Effector CD8-positive, alpha-beta T cell (primary cell): ENCODE results near the gene CTSE.

Experiments used
- DNase-seq: peaks from one replicate; lab custom pipeline; 2025; lab: John Stamatoyannopoulos, UW

Gene CTSE

GRCh38 chr1:206049919-206050600 lies 26.4 kb upstream of the CTSE start:
- no peak for DNase-seq

- DNase-seq, result no peak
Measured at GRCh38 chr1:206049293-206049692, 25.6 kb upstream of the CTSE start.

DNA sequence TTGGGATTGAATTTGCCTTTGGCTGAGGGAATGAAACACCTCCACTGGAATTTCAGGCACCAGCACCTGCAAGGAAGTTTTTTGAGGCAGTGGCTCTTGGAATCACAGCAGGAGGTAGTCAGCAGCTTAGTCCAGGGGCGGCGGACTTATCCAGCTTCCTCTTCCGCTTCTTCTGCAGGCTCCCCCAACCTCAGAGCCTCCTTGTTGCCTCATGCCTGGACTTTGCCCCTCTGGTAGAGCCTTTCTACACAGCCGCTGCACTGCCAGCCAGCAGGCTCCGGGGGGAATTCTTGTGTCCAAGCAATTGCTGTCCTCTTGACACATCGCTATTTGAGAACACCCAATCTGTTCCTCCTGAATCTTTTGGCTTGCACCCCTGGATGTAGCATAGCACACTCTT lies 24.9 kb upstream of the CTSE start:
- no peak for DNase-seq

DNA sequence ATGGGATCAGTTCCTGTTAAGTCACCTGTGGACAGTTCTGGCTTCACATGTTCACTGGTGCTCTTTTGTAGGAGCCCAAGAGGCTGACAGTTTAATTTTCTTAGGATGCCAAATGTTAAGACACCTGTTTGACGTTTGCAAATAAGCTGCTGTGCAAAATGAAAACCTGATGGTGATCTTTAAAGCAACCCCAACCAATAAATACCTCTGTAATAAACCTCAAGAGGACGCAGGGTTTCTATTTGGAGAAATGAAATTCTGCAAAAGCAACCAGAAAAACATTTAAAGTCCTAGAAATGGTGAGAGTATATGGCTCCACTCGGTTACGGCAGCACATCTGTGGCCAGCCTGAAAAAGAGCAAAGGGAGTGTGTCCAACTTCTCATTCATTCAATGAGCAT lies 23.6 kb upstream of the CTSE start:
- DNase-seq, result no peak

- no peak for DNase-seq
Measured at GRCh38 chr1:206041640-206042039, 17.9 kb upstream of the CTSE start.

GRCh38 chr1:206040328-206040727 lies 16.6 kb upstream of the CTSE start:
- DNase-seq, result no peak

DNA sequence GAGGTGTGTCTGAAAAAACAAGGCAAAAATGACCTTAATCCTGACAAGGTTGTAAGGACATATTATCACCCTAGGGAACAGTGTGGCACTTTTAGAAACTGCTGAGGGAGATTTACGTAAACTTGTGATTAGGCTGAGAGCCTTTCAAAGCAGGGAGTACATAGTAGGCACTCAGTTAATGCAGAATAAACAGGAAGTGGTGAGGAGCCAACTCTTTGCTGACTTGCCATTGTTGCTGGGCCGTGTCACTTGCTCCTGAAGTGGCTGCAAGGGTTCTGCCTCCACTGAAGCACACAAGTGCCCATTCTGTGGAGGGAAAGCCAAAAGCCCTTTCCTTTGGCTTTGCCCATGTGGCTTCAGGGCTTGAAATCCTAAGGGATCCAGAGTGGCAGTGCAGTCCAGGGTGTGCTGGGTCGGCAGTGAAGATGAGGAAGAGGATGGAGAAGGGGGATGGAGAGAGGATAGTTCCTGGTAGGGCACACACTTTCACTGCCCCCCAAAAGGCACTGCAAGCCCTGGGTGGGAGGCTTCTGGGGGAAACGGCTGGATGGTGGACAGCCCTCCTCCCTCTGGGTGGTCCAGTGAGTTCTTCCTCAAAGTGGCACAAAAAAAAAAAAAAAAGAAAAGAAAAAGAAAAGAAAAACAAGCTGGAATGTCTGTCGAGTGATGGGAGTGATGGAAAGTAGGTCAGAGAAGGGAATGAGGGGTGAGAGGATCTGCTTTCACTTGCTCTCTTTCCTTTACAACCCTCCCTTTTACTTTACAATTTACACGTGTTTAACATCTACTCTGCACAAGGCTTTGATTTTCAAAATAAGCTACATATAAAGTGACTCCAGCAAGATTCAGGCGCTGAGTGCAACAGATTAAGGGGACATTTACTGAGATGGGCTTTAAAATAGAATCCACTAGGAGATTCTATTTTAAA lies 15.6 kb upstream of the CTSE start:
- DNase-seq, result no peak

GRCh38 chr1:206037581-206037980 lies 13.9 kb upstream of the CTSE start:
- no peak for DNase-seq

DNA sequence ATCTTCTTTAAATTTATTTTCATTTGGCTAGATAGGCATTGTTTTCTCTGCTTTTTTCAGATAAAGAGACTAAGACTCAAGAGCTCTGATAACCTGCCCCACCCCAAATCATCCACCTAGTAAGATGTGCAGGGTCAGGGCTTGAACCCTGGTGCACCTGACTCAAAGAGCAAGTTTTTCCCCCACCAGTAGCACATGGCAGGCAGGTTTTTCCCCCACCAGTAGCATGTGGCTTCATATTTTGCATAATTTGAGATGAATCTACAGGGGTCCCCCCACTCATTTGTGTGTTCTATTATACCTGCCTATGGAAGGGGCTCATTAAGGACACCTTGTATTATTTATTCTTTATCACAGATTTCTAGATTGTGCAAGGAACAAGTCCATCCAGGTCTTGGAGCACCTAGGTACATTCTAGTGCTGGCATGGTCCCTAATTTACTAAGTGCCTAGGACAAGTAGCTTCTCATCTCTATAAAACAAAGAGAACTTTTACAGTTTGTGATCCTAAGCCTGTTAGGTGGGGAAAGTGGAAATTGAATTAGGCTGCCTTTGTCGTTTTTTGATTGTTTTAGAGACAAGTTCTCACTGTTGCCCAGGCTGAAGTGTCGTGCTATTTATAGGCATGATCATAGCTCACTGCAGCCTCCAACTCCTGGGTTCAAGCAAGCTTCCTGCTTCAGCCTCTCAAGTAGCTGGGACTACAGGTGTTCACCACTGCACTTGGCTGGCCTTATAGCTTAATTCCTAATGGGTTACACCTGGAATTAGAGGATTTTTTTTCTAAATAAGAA lies 13.2 kb upstream of the CTSE start:
- DNase-seq, result no peak

- no peak for DNase-seq
Measured at GRCh38 chr1:206035027-206035426, 11.3 kb upstream of the CTSE start.

- no peak for DNase-seq
Measured at GRCh38 chr1:206032380-206033140, 8.9 kb upstream of the CTSE start.

DNA sequence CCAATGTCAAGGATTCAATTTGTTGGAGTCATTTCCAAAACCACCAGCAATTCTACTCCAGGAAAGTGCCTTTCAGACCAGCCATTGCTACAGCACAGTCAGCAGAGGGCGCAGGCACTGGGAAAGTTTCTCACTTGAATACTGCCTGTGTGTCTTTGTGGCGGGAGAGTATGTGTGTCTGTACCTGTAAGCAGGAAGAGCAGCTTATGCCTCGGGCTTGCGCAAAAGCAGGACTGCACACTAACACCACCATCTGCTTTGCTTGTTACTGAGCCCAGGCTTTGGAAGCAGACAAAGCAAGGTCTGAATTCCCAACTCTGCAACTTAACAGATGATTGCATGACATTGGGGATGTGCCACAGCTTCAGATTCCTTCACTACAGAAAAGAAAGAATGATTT lies 7.0 kb upstream of the CTSE start:
- peak; percentile 18 for DNase-seq

DNA sequence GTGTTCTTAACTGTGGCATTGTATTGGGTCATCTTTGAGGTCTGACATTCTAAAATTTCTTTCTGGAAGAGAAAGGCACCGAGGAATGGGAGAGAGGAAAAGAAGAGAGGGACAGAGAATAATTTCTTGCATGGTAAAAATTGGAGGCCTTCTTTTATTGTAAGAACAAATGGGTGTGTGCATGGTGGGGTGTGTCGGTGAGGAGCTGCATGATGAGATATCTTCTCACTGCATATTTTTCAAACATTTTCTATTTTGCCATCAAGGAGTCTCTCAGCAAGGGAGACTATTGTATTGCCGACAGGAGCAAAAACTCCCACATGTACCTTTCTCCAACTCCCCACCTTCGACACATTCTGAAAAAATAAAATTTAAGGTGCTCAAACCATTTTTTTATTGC lies 6.5 kb upstream of the CTSE start:
- no peak for DNase-seq

GRCh38 chr1:206029484-206029883 lies 5.8 kb upstream of the CTSE start:
- DNase-seq, result no peak

DNA sequence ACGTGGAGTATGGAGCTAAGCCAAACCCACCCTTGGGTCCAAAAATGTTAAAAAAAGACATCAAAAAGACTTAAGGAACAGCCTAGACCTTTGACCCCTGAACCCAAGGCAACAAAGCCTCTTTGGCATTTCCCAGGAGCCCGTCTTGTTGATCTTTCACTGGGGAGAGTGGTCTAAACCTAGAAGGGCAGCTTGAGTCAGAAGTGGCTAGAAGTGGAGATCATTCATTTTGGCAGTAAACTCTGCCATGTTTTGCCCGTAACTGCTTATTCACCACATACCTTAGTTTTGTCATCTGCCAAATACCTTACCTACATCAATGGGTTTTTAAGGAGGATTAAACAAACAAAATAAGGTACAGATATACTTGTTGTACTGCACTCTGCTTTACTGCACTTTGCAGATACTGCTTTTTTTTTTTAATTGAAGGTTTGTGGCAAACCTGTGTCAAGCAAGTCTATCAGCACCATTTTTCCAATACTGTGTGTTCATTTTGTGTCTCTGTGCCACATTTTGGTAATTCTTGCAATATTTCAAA lies 1.7 kb upstream of the CTSE start:
- no peak for DNase-seq

DNA sequence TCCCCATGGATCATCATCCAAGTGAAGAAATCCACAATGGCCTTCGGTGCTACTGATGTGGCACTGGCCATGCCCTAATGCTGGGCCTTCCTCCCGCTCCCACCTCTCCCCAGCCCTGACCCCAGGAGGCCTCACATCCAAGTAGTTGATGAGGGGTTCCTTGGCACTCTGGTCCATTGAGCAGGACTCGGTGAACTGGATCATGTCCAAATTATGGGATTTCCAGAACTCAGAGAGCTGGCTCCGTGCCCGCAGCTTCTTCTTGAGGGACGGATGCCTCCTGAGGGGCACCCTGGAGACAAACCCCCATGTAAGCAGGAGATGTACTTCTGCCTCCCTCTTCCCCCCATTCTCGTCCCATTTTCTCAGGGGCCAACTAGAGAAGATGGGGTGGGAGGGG lies 929 bp downstream of the CTSE start:
- no peak for DNase-seq

DNA sequence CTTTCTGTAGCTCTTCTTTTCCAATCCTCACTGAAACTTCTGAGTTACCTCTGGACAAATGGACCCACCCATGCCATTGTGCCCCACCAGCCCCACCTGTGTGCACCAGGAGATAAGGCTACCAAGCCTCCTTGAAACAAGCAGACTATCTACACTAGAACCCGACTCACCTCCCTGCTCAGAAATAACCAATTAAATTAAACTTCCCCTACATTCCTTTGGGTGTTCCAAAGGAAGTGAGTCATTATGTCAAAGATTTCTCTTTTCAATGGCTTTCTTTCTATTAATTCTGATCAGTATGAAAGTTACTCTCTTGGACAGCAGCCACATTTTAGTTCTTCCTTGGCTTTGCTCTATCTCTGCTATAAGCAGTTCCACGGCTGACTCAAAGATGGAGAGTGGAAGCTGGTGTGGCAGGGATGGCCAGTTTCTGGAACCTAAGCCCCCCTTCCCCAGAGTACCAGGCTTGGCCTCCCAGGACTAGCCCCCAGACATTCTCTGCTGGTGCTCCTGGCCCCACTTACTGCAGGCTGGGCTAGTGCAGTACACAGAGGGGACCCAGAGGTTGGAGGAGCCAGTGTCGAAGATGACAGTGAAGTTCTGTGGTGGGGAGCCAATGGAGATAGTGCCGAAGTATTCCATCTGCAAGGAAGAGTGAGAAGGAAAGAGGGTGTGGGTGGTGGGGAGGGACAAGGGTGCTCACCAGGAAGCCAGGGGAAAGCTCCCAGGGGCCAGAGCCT lies 1.9 kb downstream of the CTSE start:
- no peak for DNase-seq

GRCh38 chr1:206021008-206021625 lies 2.6 kb downstream of the CTSE start:
- no peak for DNase-seq

GRCh38 chr1:206020393-206021007 lies 3.2 kb downstream of the CTSE start:
- no peak for DNase-seq

DNA sequence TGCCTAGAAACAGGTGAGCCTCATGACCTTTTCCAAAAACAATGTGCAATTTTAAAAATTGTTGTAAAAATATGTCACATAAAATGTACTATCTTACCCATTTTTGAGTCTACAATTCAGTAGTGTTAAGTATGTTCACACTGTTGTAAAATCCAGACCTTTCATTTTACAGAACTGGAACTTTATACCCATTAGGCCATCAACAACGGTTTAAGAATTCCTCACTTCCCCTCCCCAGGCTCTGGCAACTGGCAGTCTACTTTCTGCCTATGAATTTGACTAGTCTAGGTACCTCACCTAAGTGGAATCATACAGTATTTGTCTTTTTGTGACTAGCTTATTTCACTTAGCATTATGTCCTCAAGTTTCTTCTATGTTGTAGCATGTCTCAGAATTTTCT lies 8.6 kb downstream of the CTSE start:
- DNase-seq, result no peak
